IPS-15b (cell line): ENCODE measurements around the gene CCL3.
"Not testable (repeated sequence)": the region's sequence is repeated elsewhere in the genome, so short reads cannot be mapped to it uniquely, and the experiment has no call there.

ENCODE experiments used
- H3K27me3 ChIP-seq: one replicate; pipeline ENCODE4 v1.6.1; 2013; ENCODE audit warnings: low read length; ENCODE audit not compliant: control insufficient read depth, insufficient read depth
- H3K36me3 ChIP-seq: one replicate; pipeline ENCODE4 v1.6.1; 2013; ENCODE audit warnings: low read length; ENCODE audit not compliant: control insufficient read depth, insufficient read depth
- H3K4me1 ChIP-seq: one replicate; pipeline ENCODE4 v1.6.1; 2013; ENCODE audit warnings: mild to moderate bottlenecking, low read length; ENCODE audit not compliant: control insufficient read depth, insufficient read depth
- H3K4me3 ChIP-seq: one replicate; pipeline ENCODE4 v1.5.1; 2013; ENCODE audit warnings: low read depth, low read length
- H3K9ac ChIP-seq: one replicate; pipeline ENCODE4 v1.6.1; 2013; ENCODE audit warnings: low read depth, mild to moderate bottlenecking, low read length
- H3K9me3 ChIP-seq: one replicate; pipeline ENCODE4 v1.6.1; 2013; ENCODE audit warnings: mild to moderate bottlenecking, low read length; ENCODE audit not compliant: control insufficient read depth, insufficient read depth

Gene CCL3

DNA sequence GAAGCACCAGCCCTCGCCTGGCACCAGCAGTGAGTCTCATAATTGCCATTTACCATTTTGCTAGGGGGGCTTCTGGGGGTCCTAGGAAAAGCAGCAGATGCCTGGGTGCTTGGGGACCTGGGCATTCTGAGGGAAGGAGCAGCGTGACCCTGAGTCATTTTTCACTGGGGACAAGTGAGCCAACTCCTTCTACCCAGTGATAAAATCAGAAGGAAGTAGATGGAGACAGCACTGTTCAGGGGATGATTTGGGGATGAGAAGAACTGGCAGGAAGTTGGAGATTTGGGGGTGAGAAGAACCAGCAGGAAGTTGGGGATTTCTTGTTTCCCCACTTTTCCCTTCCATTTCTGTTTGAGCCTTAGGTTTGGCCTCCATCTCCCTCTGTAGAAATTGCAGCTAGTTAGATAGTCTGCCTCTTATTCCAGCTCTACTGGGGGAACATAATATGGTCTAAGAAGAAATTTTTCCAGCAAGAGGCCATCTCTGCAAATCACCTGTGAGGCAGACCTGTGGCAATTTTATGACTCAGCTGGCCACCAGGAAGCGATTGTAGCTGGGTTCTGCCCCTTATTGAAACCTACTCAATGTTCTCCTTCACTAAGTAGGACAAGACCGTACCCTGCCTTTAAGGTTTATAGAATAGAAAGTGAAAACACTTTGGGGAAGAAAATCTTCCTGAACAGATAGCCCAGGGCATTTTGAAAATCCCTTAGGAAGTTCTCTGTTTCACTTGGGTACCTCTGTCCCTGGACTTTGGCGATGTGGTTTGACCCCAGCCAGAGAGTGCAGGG, 8.1 kb downstream of the CCL3 start:
- H3K4me1 ChIP-seq, H3K9ac ChIP-seq, H3K9me3 ChIP-seq, H3K36me3 ChIP-seq, H3K4me3 ChIP-seq, H3K27me3 ChIP-seq: not testable (repeated sequence)

DNA sequence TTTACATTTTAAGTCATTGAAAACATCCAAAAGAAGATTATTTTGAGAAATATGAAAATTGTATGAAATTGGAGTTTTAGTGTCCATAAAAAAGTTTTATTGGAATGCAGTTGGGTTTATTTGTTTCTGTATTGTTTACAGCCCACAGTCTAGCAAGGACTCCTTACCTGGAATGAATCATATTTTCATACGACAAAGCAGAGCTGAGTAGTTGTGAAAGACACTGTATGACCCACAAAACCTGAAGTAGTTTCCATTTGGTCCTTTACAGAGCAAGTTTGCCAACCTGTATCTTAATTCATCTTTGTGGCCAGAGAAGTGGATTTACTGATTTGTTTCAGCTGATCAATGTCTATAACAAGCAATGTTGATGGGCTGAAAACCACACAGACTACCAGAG, 15.6 kb downstream of the CCL3 start:
- H3K4me3 ChIP-seq = no peak overlapping the region
- H3K36me3 ChIP-seq = no peaks in the 10 kb centered on the region
- no peaks in the 10 kb centered on the region for H3K9me3 ChIP-seq
- no peaks in the 10 kb centered on the region for H3K4me1 ChIP-seq
- H3K9ac ChIP-seq = no peak overlapping the region
- no peaks in the 10 kb centered on the region for H3K27me3 ChIP-seq

DNA sequence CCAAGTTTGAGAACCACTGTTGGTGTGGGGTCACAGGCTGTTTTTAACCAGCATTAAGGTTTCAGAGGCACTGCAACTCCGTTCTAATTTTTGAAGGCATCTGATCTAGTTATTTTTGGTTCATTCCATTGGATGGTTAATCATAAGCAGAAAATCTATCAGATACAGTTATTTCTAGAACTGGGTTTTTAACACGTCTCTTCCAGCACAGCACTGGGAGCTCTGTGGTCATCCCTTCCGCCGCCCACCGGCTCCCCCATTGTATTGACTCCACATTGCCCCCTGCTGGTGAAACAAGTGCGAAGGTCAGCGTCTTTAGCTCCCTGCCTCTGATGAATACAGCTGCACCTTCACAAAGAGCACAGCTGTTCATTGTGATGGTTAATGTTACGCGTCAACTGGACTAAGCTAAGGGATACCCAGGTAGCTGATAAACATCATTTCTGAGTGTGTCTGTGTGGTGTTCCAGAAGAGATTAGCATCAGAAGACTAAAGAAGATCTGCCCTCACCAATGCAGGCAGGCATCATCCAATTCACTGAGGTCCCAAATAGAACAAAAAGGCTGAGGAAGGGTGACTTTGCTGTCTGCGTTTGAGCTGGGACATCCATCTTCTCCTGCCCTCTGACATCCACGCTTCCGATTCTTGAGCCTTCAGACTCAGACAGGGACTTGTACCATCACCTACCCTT, 17.4 kb downstream of the CCL3 start:
- Histone ChIP-seq H3K27me3 (no peaks in the 10 kb centered on the region), H3K4me1 (no peaks in the 10 kb centered on the region), H3K4me3 (no peak overlapping the region), H3K36me3 (no peaks in the 10 kb centered on the region), H3K9me3 (no peaks in the 10 kb centered on the region), H3K9ac (no peak overlapping the region)

DNA sequence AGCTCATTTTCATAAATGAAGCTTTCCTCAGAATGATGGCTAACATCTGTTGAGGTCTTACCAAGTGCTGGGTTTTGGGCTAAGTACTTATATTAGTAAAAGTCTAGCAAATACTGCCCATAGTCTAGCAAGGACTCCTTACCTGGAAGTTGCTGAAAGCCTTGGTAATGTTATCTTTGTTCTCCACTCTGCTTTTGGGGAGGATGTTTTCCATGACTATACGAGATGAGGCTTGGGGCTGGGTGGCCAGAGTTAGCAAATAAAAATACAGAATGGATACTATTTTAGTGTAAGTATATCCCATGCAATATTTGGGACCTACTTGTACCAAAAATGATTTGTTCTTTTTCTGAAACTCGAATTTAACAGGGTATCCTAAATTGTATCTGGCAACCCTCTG, 18.2 kb downstream of the CCL3 start:
- no peak overlapping the region for H3K4me3 ChIP-seq
- H3K4me1 ChIP-seq = no peaks in the 10 kb centered on the region
- no peak overlapping the region for H3K9ac ChIP-seq
- H3K9me3 ChIP-seq = no peaks in the 10 kb centered on the region
- H3K36me3 ChIP-seq = no peaks in the 10 kb centered on the region
- no peaks in the 10 kb centered on the region for H3K27me3 ChIP-seq

DNA sequence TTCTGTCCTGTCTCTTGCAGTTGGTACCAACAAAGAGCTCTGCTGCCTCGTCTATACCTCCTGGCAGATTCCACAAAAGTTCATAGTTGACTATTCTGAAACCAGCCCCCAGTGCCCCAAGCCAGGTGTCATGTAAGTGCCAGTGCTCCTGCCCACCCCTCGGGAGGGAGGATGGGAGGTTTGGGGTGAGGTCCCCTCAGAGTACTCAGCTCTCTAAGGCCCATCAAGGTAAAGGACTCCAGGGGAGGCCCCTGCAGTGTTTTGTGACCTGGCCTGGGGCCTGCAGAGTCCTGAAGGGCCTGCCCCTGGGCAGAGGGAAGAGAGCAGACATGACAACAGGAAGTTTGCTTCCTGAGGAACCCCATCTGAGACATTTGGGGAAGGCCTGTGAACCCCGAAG, 19.5 kb downstream of the CCL3 start:
- H3K36me3 ChIP-seq = no peaks in the 10 kb centered on the region
- no peak overlapping the region for H3K4me3 ChIP-seq
- no peaks in the 10 kb centered on the region for H3K4me1 ChIP-seq
- no peak overlapping the region for H3K9ac ChIP-seq
- H3K9me3 ChIP-seq = no peaks in the 10 kb centered on the region
- H3K27me3 ChIP-seq = no peaks in the 10 kb centered on the region

DNA sequence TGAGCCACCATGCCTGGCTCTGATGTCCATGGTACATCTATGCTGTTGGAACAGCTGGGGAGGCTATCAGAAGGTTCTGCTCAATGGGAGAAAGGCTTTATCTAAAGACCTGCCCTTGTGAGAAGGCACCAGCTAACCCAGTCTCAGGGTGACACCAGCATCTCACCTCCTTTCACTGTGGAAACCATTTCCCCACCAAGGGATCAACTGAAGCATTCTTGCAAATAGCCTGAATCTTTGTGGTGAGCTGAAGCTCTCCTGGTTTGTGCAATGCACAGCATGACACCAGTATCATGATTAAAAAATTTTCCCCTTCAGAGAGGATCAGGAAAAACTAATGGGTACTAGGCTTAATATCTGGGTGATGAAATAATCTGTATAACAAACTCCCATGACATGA, 20.8 kb downstream of the CCL3 start:
- H3K4me3 ChIP-seq = no peak overlapping the region
- no peaks in the 10 kb centered on the region for H3K4me1 ChIP-seq
- H3K36me3 ChIP-seq = no peaks in the 10 kb centered on the region
- no peaks in the 10 kb centered on the region for H3K27me3 ChIP-seq
- no peaks in the 10 kb centered on the region for H3K9me3 ChIP-seq
- H3K9ac ChIP-seq = no peak overlapping the region

DNA sequence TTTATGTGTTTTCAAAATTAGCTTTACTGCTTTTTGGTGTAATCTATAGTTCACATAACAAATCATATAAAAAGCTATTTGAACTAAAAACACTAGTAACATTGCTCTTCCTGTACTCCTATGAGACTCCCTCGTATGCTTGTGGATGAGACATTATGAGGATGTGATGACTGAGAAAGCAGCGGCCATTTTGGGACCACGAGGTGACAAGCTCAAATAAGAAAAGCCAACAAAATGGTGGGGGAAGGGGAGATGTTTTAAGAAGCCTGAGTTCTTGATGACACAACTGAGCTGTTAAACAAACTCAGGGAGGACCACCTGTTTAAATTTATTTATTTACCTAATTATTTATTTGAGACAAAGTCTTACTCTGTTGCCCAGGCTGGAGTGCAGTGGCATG, 21.4 kb downstream of the CCL3 start:
- Histone ChIP-seq H3K27me3 (no peaks in the 10 kb centered on the region), H3K9ac (no peak overlapping the region), H3K4me3 (no peak overlapping the region), H3K4me1 (no peaks in the 10 kb centered on the region), H3K36me3 (no peaks in the 10 kb centered on the region), H3K9me3 (no peaks in the 10 kb centered on the region)

DNA sequence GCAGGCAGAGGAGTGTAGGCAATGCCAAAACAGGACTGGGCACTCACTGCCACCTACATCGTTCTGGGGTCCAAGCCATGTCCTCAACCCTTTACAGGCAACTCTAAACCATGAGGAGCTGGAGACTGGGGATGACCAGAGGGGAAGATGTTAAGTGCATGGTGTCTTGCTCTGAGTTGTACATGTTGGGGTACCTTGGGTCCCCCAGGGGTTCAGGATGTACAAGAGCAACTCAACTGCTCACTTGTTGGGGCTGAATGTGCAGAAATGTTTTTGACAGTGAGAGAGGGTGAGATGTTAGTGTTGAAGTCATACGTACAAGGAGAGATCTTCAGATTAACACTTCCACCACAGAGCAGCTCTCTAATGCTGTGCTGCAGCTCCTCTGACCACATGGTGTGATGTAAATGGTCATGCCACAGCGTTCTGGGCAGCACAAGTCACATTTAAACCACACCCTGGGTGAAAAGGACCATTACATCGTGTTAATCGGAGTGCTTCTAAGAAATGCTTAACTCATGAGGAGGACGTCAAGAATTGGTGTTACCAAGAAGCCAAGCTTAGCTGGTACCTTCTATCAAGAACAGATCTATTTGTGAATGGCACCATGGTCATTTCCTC, 23.5 kb downstream of the CCL3 start:
- H3K27me3 ChIP-seq = no peaks in the 10 kb centered on the region
- no peaks in the 10 kb centered on the region for H3K36me3 ChIP-seq

DNA sequence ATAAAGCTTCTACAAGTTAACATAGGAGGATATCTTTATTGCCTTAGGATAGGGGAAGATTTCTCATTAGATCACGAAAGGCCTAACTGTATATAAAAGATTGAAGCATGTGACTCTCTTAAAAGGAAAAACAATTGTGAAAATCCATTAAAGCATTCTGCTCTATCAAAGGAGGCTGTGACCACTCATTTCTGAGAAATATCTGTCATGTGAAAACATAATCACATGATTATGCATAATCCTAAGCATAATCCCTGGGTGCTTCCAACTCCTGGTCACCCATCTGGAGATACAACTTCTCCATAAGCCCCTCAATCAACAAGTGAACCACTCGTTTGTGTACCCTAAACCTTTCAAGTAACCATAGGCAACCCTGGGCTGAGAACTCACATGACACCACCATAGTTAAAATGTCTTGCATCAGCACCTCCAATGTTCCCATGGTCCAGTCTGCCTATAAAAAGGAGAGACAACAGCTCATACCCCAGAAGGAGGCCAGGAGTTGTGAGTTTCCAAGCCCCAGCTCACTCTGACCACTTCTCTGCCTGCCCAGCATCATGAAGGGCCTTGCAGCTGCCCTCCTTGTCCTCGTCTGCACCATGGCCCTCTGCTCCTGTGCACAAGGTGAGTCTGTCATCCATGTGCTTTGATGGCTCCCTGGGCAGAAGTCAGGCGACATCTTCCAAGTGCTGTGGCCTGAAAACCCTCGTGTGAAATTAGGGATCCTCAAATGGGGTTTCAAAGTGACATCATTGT, 26.0 kb downstream of the CCL3 start, which contains the start of gene CCL18:
TSS of gene CCL18 (plus strand) at position 487 of the 756 bp plus-strand sequence. CDS start at position 558, 71 bp downstream.
- Histone ChIP-seq H3K9ac (no peak within 1 kb of the TSS), H3K4me3 (no peak within 1 kb of the TSS), H3K9me3 (no peaks in the 10 kb centered on the region), H3K27me3 (no peaks in the 10 kb centered on the region), H3K36me3 (no peaks in the 10 kb centered on the region), H3K4me1 (no peaks in the 10 kb centered on the region)

More for the DNA sequence above, 23.5 kb downstream of the CCL3 start:
- H3K9me3 ChIP-seq = no peaks in the 10 kb centered on the region
- H3K4me1 ChIP-seq = no peaks in the 10 kb centered on the region
- no peak overlapping the region for H3K4me3 ChIP-seq
- H3K9ac ChIP-seq = no peak overlapping the region

DNA sequence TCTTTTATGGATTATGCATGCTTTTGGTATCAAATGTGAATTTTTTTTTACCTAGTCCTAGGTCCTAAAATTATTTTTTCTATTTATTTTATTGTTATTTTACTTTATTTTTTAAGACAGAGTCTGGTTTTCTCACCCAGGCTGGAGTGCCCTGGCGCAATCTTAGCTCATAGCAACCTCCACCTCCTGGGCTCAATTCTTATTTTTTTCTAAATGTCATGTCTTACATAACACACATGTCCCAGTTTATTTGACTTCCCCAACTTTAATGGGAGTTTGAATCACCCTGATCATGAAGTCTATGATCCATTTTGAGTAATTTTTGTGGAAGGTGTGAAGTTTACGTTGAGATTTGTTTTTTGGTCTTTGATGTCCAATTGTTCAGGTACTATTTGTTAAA, 29.1 kb downstream of the CCL3 start:
- Histone ChIP-seq H3K36me3 (no peaks in the 10 kb centered on the region), H3K4me3 (no peak overlapping the region), H3K9me3 (no peaks in the 10 kb centered on the region), H3K27me3 (no peaks in the 10 kb centered on the region), H3K4me1 (no peaks in the 10 kb centered on the region), H3K9ac (no peak overlapping the region)

DNA sequence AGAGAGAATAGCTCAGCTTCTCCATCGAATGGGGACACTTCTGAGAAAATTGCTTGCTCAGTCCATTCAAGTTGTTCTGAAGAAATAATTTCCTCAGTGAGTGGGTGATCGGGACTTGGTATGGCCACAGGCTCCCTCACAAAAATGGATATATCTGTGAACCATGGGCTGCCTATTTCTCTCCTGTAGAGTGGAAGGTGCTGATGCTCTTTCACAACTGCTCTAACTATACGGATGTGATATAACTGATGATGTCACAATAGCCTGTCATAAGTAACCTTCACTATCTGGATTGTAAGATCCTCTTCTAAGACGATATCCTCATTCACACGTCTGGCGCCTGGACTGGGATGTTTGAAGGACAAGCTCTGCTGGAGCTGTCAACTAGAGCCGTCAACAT, 30.5 kb downstream of the CCL3 start:
- no peaks in the 10 kb centered on the region for H3K4me1 ChIP-seq
- no peak overlapping the region for H3K4me3 ChIP-seq
- no peaks in the 10 kb centered on the region for H3K36me3 ChIP-seq
- H3K9me3 ChIP-seq = no peaks in the 10 kb centered on the region
- no peaks in the 10 kb centered on the region for H3K27me3 ChIP-seq
- H3K9ac ChIP-seq = no peak overlapping the region
